ENCODE results near the gene TMTC1.
"Not testable (repeated sequence)": the region's sequence is repeated elsewhere in the genome, so short reads cannot be mapped to it uniquely, and the experiment has no call there.

TMTC1 gene

DNA sequence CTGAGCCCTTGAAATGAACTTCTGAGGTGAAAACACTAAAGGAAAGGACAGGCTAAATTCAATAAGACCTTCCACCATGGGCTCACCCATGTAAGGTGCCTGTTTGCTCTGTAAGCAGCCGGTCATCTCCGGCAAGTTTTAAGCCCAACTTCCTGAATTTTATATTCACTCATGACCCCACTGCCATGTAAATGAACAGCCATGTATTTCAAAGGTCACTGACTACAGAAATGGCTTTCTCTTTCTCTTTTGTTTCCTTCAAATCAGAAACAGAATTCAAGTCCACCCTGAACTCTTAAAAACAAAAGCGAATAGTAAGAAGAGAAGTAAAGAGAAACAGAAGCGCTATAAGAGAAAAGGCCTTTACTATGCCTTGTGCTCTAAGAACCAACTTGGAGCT lies 224.5 kb downstream of the TMTC1 start:
- Histone ChIP-seq H3K79me2 (ENCODE audit: insufficient read depth, low read length) (no peaks in the 10 kb centered on the region), H2AFZ (ENCODE audit: low read length) (no peak overlapping the region), H4K20me1 (ENCODE audit: insufficient read depth, low read length) (no peaks in the 10 kb centered on the region), H3K4me1 (ENCODE audit: insufficient read depth, low read length, severe bottlenecking) (no peaks in the 10 kb centered on the region), H3K9me2 (ENCODE audit: low read depth, low read length) (no peaks in the 10 kb centered on the region), H3F3A (ENCODE audit: insufficient read depth, low read length) (no peaks in the 10 kb centered on the region), H3K4me3 (ENCODE audit: low read depth, low read length, poor library complexity, severe bottlenecking) (no peak overlapping the region), H3K27ac (ENCODE audit: low read depth, low read length, poor library complexity, severe bottlenecking) (no peak overlapping the region), H3K4me2 (ENCODE audit: low read length) (no peak overlapping the region), H3K36me3 (ENCODE audit: insufficient read depth, low read length) (no peaks in the 10 kb centered on the region), H3K9ac (ENCODE audit: low read length) (no peak overlapping the region), H3K9me3 (ENCODE audit: low read length) (no peaks in the 10 kb centered on the region), H3K27me3 (ENCODE audit: insufficient read depth, low read length) (no peaks in the 10 kb centered on the region)
- TF ChIP-seq EZH2 (IDR thresholded peaks at IDR 0.05; ENCODE audit: borderline replicate concordance, low read length): no peak
- TF ChIP-seq, protein P1, sequence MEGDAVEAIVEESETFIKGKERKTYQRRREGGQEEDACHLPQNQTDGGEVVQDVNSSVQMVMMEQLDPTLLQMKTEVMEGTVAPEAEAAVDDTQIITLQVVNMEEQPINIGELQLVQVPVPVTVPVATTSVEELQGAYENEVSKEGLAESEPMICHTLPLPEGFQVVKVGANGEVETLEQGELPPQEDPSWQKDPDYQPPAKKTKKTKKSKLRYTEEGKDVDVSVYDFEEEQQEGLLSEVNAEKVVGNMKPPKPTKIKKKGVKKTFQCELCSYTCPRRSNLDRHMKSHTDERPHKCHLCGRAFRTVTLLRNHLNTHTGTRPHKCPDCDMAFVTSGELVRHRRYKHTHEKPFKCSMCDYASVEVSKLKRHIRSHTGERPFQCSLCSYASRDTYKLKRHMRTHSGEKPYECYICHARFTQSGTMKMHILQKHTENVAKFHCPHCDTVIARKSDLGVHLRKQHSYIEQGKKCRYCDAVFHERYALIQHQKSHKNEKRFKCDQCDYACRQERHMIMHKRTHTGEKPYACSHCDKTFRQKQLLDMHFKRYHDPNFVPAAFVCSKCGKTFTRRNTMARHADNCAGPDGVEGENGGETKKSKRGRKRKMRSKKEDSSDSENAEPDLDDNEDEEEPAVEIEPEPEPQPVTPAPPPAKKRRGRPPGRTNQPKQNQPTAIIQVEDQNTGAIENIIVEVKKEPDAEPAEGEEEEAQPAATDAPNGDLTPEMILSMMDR (IDR thresholded peaks at IDR 0.05; ENCODE audit: low read length): no peak

DNA sequence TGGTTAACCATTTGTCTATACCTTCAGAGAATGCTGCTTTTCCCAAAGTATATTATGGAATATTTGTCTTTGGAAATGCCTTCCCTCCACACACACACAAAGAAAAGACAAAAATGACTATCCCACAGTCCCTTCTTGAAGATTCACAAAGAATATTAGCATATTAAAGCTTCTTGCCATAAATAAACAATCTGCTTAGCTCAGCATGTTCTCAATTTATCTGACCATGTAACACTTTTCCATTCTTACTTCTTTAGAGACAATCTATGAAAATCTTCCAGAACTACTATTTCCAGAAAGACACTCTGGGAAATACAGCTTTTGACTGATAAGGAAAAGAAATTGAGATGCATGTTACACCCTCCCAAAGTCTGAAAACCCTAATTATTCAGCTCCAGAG lies 227.4 kb downstream of the TMTC1 start:
- Histone ChIP-seq H3K4me1 (ENCODE audit: insufficient read depth, low read length, severe bottlenecking) (no peaks in the 10 kb centered on the region), H3K9ac (ENCODE audit: low read length) (no peak overlapping the region), H3K4me2 (ENCODE audit: low read length) (no peak overlapping the region), H3K36me3 (ENCODE audit: insufficient read depth, low read length) (no peaks in the 10 kb centered on the region), H3K9me2 (ENCODE audit: low read depth, low read length) (no peaks in the 10 kb centered on the region), H3K9me3 (ENCODE audit: low read length) (no peaks in the 10 kb centered on the region), H4K20me1 (ENCODE audit: insufficient read depth, low read length) (no peaks in the 10 kb centered on the region), H3K27ac (ENCODE audit: low read depth, low read length, poor library complexity, severe bottlenecking) (no peak overlapping the region), H3F3A (ENCODE audit: insufficient read depth, low read length) (no peaks in the 10 kb centered on the region), H3K79me2 (ENCODE audit: insufficient read depth, low read length) (no peaks in the 10 kb centered on the region), H2AFZ (ENCODE audit: low read length) (no peak overlapping the region), H3K4me3 (ENCODE audit: low read depth, low read length, poor library complexity, severe bottlenecking) (no peak overlapping the region), H3K27me3 (ENCODE audit: insufficient read depth, low read length) (no peaks in the 10 kb centered on the region)
- TF ChIP-seq, protein P1 (IDR thresholded peaks at IDR 0.05; ENCODE audit: low read length): no peak
- no peak for TF ChIP-seq EZH2 (IDR thresholded peaks at IDR 0.05; ENCODE audit: borderline replicate concordance, low read length)

DNA sequence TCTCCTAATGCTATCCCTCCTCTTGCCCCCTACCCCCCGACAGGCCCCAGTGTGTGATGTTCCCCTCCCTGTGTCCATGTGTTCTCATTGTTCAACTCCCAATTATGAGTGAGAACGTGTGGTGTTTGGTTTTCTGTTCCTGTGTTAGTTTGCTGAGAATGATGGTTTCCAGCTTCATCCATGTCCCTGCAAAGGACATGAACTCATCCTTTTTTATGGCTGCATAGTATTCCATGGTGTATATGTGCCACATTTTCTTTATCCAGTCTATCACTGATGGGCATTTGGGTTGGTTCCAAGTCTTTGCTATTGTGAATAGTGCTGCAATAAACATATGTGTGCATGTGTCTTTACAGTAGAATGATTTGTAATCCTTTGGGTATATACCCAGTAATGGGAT lies 228.3 kb downstream of the TMTC1 start:
- not testable (repeated sequence) for H3K9ac ChIP-seq (ENCODE audit: low read length); H3K9me2 ChIP-seq (ENCODE audit: low read depth, low read length); H3K27ac ChIP-seq (ENCODE audit: low read depth, low read length, poor library complexity, severe bottlenecking); H3K9me3 ChIP-seq (ENCODE audit: low read length); H3F3A ChIP-seq (ENCODE audit: insufficient read depth, low read length); H2AFZ ChIP-seq (ENCODE audit: low read length); H3K4me1 ChIP-seq (ENCODE audit: insufficient read depth, low read length, severe bottlenecking); H3K4me2 ChIP-seq (ENCODE audit: low read length); H4K20me1 ChIP-seq (ENCODE audit: insufficient read depth, low read length); H3K79me2 ChIP-seq (ENCODE audit: insufficient read depth, low read length); H3K36me3 ChIP-seq (ENCODE audit: insufficient read depth, low read length); H3K27me3 ChIP-seq (ENCODE audit: insufficient read depth, low read length); H3K4me3 ChIP-seq (ENCODE audit: low read depth, low read length, poor library complexity, severe bottlenecking)

DNA sequence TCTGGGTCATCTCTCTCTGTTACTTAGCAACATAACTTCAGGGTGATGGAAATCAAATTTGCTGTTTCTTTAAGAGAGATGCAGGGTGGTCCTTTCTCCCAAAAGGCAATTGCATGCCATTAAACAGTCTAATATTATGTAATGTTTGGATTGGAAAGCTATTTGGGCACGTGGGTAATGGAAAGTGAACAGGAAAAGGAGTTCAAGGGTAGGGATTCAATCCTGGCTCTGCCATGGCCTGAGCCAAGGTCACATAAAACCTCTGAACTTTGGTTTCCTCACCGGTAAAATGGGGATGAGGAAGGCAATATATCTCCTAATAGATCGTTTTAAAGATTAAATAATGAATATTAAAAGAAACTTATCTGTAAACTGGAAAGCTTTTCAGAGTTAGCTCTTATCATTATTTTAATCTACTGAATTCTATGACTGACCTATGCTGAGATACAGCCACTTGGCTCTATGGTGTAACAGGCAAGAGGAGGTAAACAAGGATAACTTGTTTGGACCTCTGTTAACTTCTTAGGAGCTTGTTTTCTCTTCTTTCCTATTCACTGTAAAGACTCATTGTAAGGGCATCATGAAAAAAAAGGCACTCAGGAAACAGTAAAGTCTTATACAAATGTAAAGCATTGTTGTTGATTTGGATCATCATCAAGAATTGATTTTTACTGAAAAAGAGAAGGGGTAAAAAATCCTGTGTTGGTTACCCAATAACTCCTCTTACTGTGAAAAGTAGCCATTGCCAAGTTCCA lies 230.6 kb downstream of the TMTC1 start:
- no peak overlapping the region for H2AFZ ChIP-seq (ENCODE audit: low read length)
- H3K79me2 ChIP-seq (ENCODE audit: insufficient read depth, low read length): no peaks in the 10 kb centered on the region
- H3K9me2 ChIP-seq (ENCODE audit: low read depth, low read length): no peaks in the 10 kb centered on the region
- no peak overlapping the region for H3K9ac ChIP-seq (ENCODE audit: low read length)
- H3K36me3 ChIP-seq (ENCODE audit: insufficient read depth, low read length): no peaks in the 10 kb centered on the region
- H3K27me3 ChIP-seq (ENCODE audit: insufficient read depth, low read length): no peaks in the 10 kb centered on the region
- no peaks in the 10 kb centered on the region for H4K20me1 ChIP-seq (ENCODE audit: insufficient read depth, low read length)
- H3F3A ChIP-seq (ENCODE audit: insufficient read depth, low read length): no peaks in the 10 kb centered on the region
- H3K4me1 ChIP-seq (ENCODE audit: insufficient read depth, low read length, severe bottlenecking): no peaks in the 10 kb centered on the region
- TF ChIP-seq EZH2 (IDR thresholded peaks at IDR 0.05; ENCODE audit: borderline replicate concordance, low read length): no peak
- TF ChIP-seq, protein P1 (IDR thresholded peaks at IDR 0.05; ENCODE audit: low read length): no peak
- H3K4me3 ChIP-seq (ENCODE audit: low read depth, low read length, poor library complexity, severe bottlenecking): no peak overlapping the region
- no peak overlapping the region for H3K4me2 ChIP-seq (ENCODE audit: low read length)
- no peaks in the 10 kb centered on the region for H3K9me3 ChIP-seq (ENCODE audit: low read length)
- H3K27ac ChIP-seq (ENCODE audit: low read depth, low read length, poor library complexity, severe bottlenecking): no peak overlapping the region

Measured in OCI-LY1 (cell line).